Esophagus (tissue), 2 donors: Measurements from ENCODE around the gene GPBP1. TPM values are rescaled to one million over a fixed set of nuclear protein-coding genes. Genes with fewer than 3 reads are reported as not detected.
"Not testable (repeated sequence)": the region's sequence is repeated elsewhere in the genome, so short reads cannot be mapped to it uniquely, and the experiment has no call there.

Source experiments
- H3K27ac ChIP-seq, 2 donors: one replicate each; pipeline ENCODE4 v1.5.1; 2013; ENCODE audit warnings: low read depth in 2 of 2, mild to moderate bottlenecking in 2 of 2, inconsistent platforms in 1 of 2, low read length in 1 of 2, moderate library complexity in 1 of 2
- H3K27me3 ChIP-seq, 2 donors: one replicate each; pipeline ENCODE4 v1.6.1; 2013; ENCODE audit warnings: low read length in 2 of 2, control low read depth in 1 of 2, mild to moderate bottlenecking in 1 of 2; ENCODE audit not compliant: insufficient read depth in 2 of 2, control insufficient read depth in 1 of 2
- H3K36me3 ChIP-seq, 2 donors: one replicate each; pipeline ENCODE4 v1.6.1; 2013; ENCODE audit warnings: low read length in 1 of 2; ENCODE audit not compliant: control insufficient read depth in 2 of 2, insufficient read depth in 2 of 2
- H3K4me1 ChIP-seq, 2 donors: one replicate each; pipeline ENCODE4 v1.6.1; 2013; ENCODE audit warnings: low read length in 1 of 2; ENCODE audit not compliant: control insufficient read depth in 2 of 2, insufficient read depth in 2 of 2
- H3K4me3 ChIP-seq, 2 donors: one replicate each; pipeline ENCODE4 v1.5.1; 2013; ENCODE audit warnings: low read length in 2 of 2, mild to moderate bottlenecking in 2 of 2, low read depth in 1 of 2, moderate library complexity in 1 of 2
- H3K9me3 ChIP-seq, 2 donors: one replicate each; pipeline ENCODE4 v1.6.1; 2013; ENCODE audit warnings: mild to moderate bottlenecking in 2 of 2, low read depth in 1 of 2, low read length in 1 of 2, moderate library complexity in 1 of 2; ENCODE audit not compliant: control insufficient read depth in 2 of 2, insufficient read depth in 1 of 2
- WGBS, 2 donors: extraction: QIAGEN DNeasy Blood & Tissue Kit; methylation state at CpG; one replicate each; pipeline ENCODE4 v1.1.7; 2013; 5-methylcytosine and 5-hydroxymethylcytosine counted together
- polyA plus RNA-seq, 2 donors: library from polyadenylated mRNA; stranded (reverse); fragments of 200-250 nt; gene quantifications; one replicate each; pipeline ENCODE4 v1.2.3, GENCODE V29; 2013
- donor health status: healthy with polysubstance abuse.
- donor health status: Bipolar disorder and iron deficiency.

GPBP1 gene
- polyA plus RNA-seq, 2 donors, result 29.7 to 48.4 TPM

- not testable (repeated sequence) for H3K4me3 ChIP-seq, H3K27ac ChIP-seq, H3K36me3 ChIP-seq, H3K4me1 ChIP-seq, H3K27me3 ChIP-seq, H3K9me3 ChIP-seq
Observed at GRCh38 chr5:57309022-57309421, 135.2 kb downstream of the GPBP1 start.

GRCh38 chr5:57311251-57311650 is 137.4 kb downstream of the GPBP1 start:
- WGBS, 2 donors, result 86 to 88% methylated on average over 2 of the region's 2 CpGs
- H3K27ac ChIP-seq, result no peak overlapping the region
- H3K27me3 ChIP-seq, result no peaks in the 10 kb centered on the region
- peaks cover 0 to 2% of the 10 kb centered on the region in 2 donors for H3K9me3 ChIP-seq
- H3K36me3 ChIP-seq, result no peaks in the 10 kb centered on the region
- no peaks in the 10 kb centered on the region for H3K4me1 ChIP-seq
- H3K4me3 ChIP-seq, result no peak overlapping the region

GRCh38 chr5:57311921-57312735 is 138.3 kb downstream of the GPBP1 start:
- Histone ChIP-seq H3K27me3 (no peaks in the 10 kb centered on the region), H3K27ac (no peak overlapping the region), H3K4me3 (no peak overlapping the region), H3K36me3 (no peaks in the 10 kb centered on the region), H3K4me1 (no peaks in the 10 kb centered on the region), H3K9me3 (peaks cover 0 to 2% of the 10 kb centered on the region in 2 donors)
- 74 to 87% methylated on average over 6 of the region's 6 CpGs for WGBS, 2 donors

- Histone ChIP-seq H3K4me1 (no peaks in the 10 kb centered on the region), H3K4me3 (no peak overlapping the region), H3K36me3 (no peaks in the 10 kb centered on the region), H3K27ac (no peak overlapping the region), H3K9me3 (peaks cover 0 to 2% of the 10 kb centered on the region in 2 donors), H3K27me3 (no peaks in the 10 kb centered on the region)
- 56 to 65% methylated on average over 3 of the region's 3 CpGs for WGBS, 2 donors
Observed at GRCh38 chr5:57313716-57314115, 139.9 kb downstream of the GPBP1 start.

Other genes with a start within 250 kb of the GPBP1 start
- 1 to 10 TPM; 4.0 to 4.1 TPM for gene MIER3, start 221.9 kb upstream of the GPBP1 start, polyA plus RNA-seq